Progenitor cell of endocrine pancreas (in vitro differentiated cells): ENCODE results near the gene NNMT. TPM values are rescaled to one million over a fixed set of nuclear protein-coding genes. Genes with fewer than 3 reads are reported as not detected.

Source experiments
- DNase-seq: peaks from one replicate; pipeline ENCODE4 v3.0.0; 2021; ENCODE audit warnings: low spot score; ENCODE audit not compliant: unreplicated experiment
- H3K27ac Mint-ChIP-seq: 2 replicates; pipeline ENCODE4 v1.8.0; 2021; ENCODE audit warnings: mild to moderate bottlenecking, moderate library complexity, mixed read lengths
- H3K27me3 Mint-ChIP-seq: 2 replicates; pipeline ENCODE4 v1.8.0; 2021; ENCODE audit warnings: mixed read lengths
- H3K36me3 Mint-ChIP-seq: 2 replicates; pipeline ENCODE4 v1.8.0; 2022; ENCODE audit warnings: mixed read lengths; ENCODE audit not compliant: insufficient read depth
- H3K4me1 Mint-ChIP-seq: 2 replicates; pipeline ENCODE4 v1.8.0; 2021; ENCODE audit warnings: low read depth, mixed read lengths
- H3K4me3 Mint-ChIP-seq: 2 replicates; pipeline ENCODE4 v1.8.0; 2021; ENCODE audit warnings: low read depth, mild to moderate bottlenecking, moderate library complexity, mixed read lengths
- H3K9me3 Mint-ChIP-seq: 2 replicates; pipeline ENCODE4 v1.8.0; 2021; ENCODE audit warnings: low read depth, mixed read lengths
- long read RNA-seq: library from polyadenylated mRNA; unstranded; transcript quantifications from one replicate; pipeline ENCODE4 v2.0.0, GENCODE V29; 2020
- total RNA-seq: library from RNA; stranded (reverse); gene quantifications from 2 replicates; pipeline ENCODE4 v1.2.1, GENCODE V29; 2021
- TF ChIP-seq, protein P1 (sequence below): fragments of 200-600 bp; sonication (generic); IDR thresholded peaks from one replicate; pipeline ENCODE4 v1.5.0; 2021; ENCODE audit warnings: antibody characterized with exemption, mild to moderate bottlenecking; ENCODE audit not compliant: unreplicated experiment

The NNMT gene
- total RNA-seq, result 2.4 and 2.8 TPM in 2 replicates
- long read RNA-seq, partial matches to known transcripts, result 0 of 1 reads
- long read RNA-seq, other reads (novel, unspliced or antisense), result 0 of 1 reads

DNA sequence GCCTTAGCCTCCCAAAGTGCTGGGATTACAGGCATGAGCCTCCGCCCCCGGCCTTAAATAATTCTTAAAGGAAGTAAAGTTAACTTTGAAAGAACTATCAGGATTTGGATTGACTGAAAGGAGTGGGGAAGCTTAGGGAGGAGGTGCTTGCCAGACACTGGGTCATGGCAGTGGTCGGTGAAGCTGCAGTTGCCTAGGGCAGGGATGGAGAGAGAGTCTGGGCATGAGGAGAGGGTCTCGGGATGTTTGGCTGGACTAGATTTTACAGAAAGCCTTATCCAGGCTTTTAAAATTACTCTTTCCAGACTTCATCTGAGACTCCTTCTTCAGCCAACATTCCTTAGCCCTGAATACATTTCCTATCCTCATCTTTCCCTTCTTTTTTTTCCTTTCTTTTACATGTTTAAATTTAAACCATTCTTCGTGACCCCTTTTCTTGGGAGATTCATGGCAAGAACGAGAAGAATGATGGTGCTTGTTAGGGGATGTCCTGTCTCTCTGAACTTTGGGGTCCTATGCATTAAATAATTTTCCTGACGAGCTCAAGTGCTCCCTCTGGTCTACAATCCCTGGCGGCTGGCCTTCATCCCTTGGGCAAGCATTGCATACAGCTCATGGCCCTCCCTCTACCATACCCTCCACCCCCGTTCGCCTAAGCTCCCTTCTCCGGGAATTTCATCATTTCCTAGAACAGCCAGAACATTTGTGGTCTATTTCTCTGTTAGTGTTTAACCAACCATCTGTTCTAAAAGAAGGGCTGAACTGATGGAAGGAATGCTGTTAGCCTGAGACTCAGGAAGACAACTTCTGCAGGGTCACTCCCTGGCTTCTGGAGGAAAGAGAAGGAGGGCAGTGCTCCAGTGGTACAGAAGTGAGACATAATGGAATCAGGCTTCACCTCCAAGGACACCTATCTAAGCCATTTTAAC lies at the start of gene NNMT:
TSS of gene NNMT (plus strand) at position 724 of the 929 bp plus-strand sequence. CDS start at position 882, 158 bp downstream.
- no peak for DNase-seq

DNA sequence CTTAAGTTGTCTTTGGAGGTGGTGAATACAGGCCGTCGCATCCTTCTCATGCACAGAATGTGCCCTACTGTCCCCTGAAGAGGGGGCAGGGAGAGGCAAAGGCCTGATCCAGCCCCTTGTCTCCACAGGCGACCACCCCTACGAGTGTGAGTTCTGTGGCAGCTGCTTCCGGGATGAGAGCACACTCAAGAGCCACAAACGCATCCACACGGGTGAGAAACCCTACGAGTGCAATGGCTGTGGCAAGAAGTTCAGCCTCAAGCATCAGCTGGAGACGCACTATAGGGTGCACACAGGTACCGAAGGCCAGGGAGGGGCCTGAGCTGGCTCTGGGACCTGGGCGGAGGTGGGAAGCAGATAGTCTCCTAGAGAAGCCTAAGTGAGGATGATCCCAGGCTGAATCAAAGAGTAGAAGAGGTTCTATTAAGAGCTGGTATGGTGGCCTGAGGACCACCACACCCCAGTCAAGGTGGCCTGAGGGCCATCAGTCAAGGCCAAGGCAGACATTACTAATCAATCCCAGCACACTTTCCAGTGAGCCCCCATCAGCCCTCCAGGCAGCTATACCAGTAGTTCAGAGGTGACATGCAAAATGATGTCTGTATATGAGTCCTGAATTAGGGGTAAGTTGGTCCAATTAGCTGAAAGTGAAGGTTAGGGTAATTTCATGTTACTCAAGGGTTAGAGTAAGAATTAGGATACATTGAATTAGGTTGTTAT lies 49.0 kb upstream of the NNMT start:
- Mint-ChIP-seq H3K4me1 (peaks cover 28% of the 10 kb centered on the region), H3K4me3 (no peak overlapping the region), H3K27ac (no peak overlapping the region), H3K27me3 (no peaks in the 10 kb centered on the region), H3K9me3 (no peaks in the 10 kb centered on the region), H3K36me3 (peaks cover 25% of the 10 kb centered on the region)
- no peak for DNase-seq
- TF ChIP-seq, protein P1, sequence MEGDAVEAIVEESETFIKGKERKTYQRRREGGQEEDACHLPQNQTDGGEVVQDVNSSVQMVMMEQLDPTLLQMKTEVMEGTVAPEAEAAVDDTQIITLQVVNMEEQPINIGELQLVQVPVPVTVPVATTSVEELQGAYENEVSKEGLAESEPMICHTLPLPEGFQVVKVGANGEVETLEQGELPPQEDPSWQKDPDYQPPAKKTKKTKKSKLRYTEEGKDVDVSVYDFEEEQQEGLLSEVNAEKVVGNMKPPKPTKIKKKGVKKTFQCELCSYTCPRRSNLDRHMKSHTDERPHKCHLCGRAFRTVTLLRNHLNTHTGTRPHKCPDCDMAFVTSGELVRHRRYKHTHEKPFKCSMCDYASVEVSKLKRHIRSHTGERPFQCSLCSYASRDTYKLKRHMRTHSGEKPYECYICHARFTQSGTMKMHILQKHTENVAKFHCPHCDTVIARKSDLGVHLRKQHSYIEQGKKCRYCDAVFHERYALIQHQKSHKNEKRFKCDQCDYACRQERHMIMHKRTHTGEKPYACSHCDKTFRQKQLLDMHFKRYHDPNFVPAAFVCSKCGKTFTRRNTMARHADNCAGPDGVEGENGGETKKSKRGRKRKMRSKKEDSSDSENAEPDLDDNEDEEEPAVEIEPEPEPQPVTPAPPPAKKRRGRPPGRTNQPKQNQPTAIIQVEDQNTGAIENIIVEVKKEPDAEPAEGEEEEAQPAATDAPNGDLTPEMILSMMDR, result no peak

More for the DNA sequence above, at the start of gene NNMT:
- Mint-ChIP-seq H3K4me3 (no peak within 1 kb of the TSS), H3K36me3 (peaks cover 8% of the 10 kb centered on the region), H3K4me1 (peaks cover 22% of the 10 kb centered on the region), H3K9me3 (peaks cover 21% of the 10 kb centered on the region), H3K27me3 (peaks cover 7% of the 10 kb centered on the region), H3K27ac (peak within 1 kb of the TSS; percentile 7)
- TF ChIP-seq, protein P1, result no peak

DNA sequence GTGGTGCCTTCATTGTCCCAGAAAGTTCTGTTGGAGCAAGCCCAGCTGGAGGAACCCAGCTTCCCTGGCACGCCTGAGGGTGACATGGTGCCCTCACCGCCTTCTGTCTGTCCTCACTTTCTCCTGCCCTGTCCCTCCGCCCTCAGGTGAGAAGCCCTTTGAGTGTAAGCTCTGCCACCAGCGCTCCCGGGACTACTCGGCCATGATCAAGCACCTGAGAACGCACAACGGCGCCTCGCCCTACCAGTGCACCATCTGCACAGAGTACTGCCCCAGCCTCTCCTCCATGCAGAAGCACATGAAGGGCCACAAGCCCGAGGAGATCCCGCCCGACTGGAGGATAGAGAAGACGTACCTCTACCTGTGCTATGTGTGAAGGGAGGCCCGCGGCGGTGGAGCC lies 46.0 kb upstream of the NNMT start:
- H3K9me3 Mint-ChIP-seq, result no peaks in the 10 kb centered on the region
- no peak for DNase-seq
- H3K4me1 Mint-ChIP-seq, result peaks cover 28% of the 10 kb centered on the region
- H3K27me3 Mint-ChIP-seq, result no peaks in the 10 kb centered on the region
- peak overlapping the region; percentile 79 for H3K27ac Mint-ChIP-seq
- H3K36me3 Mint-ChIP-seq, result peaks cover 29% of the 10 kb centered on the region
- TF ChIP-seq, protein P1, result no peak
- no peak overlapping the region for H3K4me3 Mint-ChIP-seq

DNA sequence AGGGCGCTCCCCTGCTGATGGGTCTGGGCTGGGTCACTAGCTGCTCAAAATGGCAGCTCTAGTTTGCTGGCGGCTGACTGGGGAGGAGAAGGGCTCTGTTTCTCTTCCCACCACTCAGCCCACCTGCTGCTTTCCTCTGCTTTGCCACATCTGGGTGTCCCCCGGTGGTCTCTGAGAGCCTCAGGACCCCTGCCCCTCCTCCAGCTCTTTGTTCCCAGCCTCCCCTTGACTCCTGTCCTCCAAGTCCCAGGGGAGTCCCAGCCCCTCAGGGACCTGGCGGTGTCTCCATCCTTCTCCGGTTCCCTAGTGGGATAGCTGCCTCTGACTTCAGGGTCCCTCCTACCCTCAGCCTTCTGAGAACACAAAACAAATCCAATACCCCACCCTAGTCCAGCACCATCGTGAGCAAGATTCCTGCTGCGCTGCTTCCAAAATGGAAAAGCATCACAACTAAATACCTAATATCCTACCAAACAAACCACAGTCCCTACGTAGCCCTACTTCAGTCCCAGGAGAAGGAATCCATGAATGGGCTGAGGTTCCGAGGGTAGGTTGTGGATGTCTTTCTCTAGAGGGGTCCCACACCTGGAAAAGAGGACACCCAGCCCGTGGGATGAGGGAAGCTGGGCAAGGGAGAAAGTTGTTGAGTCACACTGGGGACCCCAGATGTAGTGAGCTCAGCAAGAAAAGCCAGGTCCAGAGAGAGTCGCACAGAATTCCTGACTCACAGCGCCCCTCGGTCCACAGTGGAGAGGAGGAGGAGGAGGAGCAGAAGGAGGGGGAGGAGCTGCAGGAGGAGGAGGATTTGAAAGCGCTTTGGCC lies 45.0 kb upstream of the NNMT start:
- H3K9me3 Mint-ChIP-seq, result no peaks in the 10 kb centered on the region
- H3K27me3 Mint-ChIP-seq, result no peaks in the 10 kb centered on the region
- TF ChIP-seq, protein P1, result no peak
- peaks cover 27% of the 10 kb centered on the region for H3K36me3 Mint-ChIP-seq
- H3K27ac Mint-ChIP-seq, result peak overlapping the region; percentile 46
- peaks cover 35% of the 10 kb centered on the region for H3K4me1 Mint-ChIP-seq
- H3K4me3 Mint-ChIP-seq, result no peak overlapping the region
- DNase-seq, result no peak
